Parathyroid adenoma (tissue), 2 donors: ENCODE measurements around the gene CKAP4.

Source experiments
- H2AFZ ChIP-seq: fragments of 300-600 bp; sonication (generic); one replicate; pipeline ENCODE4 v1.7.0; 2017; ENCODE audit warnings: antibody characterized with exemption, mild to moderate bottlenecking
- H3K27ac ChIP-seq: fragments of 300-600 bp; sonication (generic); one replicate; pipeline ENCODE4 v1.7.0; 2017
- H3K27me3 ChIP-seq: fragments of 300-600 bp; sonication (generic); one replicate; pipeline ENCODE4 v1.7.0; 2017; ENCODE audit warnings: low read length; ENCODE audit not compliant: control insufficient read depth, insufficient read depth
- H3K36me3 ChIP-seq: fragments of 300-600 bp; sonication (generic); one replicate; pipeline ENCODE4 v1.7.0; 2017; ENCODE audit warnings: low read length; ENCODE audit not compliant: control insufficient read depth, insufficient read depth
- H3K4me1 ChIP-seq: fragments of 300-600 bp; sonication (generic); one replicate; pipeline ENCODE4 v1.7.0; 2017; ENCODE audit warnings: control low read depth
- H3K4me2 ChIP-seq: fragments of 300-600 bp; sonication (generic); one replicate; pipeline ENCODE4 v1.7.0; 2017; ENCODE audit warnings: low read length
- H3K4me3 ChIP-seq: fragments of 300-600 bp; sonication (generic); one replicate; pipeline ENCODE4 v1.7.0; 2017; ENCODE audit warnings: low read depth, low read length
- H3K79me2 ChIP-seq: fragments of 300-600 bp; sonication (generic); one replicate; pipeline ENCODE4 v1.7.0; 2017; ENCODE audit warnings: control low read depth
- H3K9ac ChIP-seq: fragments of 300-600 bp; sonication (generic); one replicate; pipeline ENCODE4 v1.7.0; 2017; ENCODE audit warnings: mild to moderate bottlenecking
- H3K9me3 ChIP-seq: fragments of 300-600 bp; sonication (generic); one replicate; pipeline ENCODE4 v1.7.0; 2017; ENCODE audit warnings: low read length; ENCODE audit not compliant: control insufficient read depth
- CTCF ChIP-seq: fragments of 300-600 bp; sonication (generic); IDR thresholded peaks from one replicate; pipeline ENCODE4 v1.7.0; 2017; ENCODE audit warnings: antibody characterized with exemption, mild to moderate bottlenecking
- donor health status: primary hyperparathyroidism.

The CKAP4 gene

GRCh38 chr12:106271575-106272505, 24.0 kb upstream of the CKAP4 start:
- Histone ChIP-seq H3K27me3 (no peaks in the 10 kb centered on the region), H3K4me1 (peaks cover 8% of the 10 kb centered on the region), H2AFZ (no peak overlapping the region), H3K36me3 (no peaks in the 10 kb centered on the region), H3K4me2 (no peak overlapping the region), H3K9ac (no peak overlapping the region), H3K79me2 (no peaks in the 10 kb centered on the region), H3K9me3 (no peaks in the 10 kb centered on the region), H3K4me3 (no peak overlapping the region), H3K27ac (no peak overlapping the region)
- no peak for TF ChIP-seq CTCF

- H3K4me2 ChIP-seq = no peak overlapping the region
- H3K9me3 ChIP-seq = no peaks in the 10 kb centered on the region
- H3K27me3 ChIP-seq = no peaks in the 10 kb centered on the region
- no peak overlapping the region for H2AFZ ChIP-seq
- H3K4me1 ChIP-seq = peaks cover 8% of the 10 kb centered on the region
- H3K27ac ChIP-seq = no peak overlapping the region
- TF ChIP-seq CTCF = no peak
- H3K4me3 ChIP-seq = no peak overlapping the region
- H3K36me3 ChIP-seq = no peaks in the 10 kb centered on the region
- no peak overlapping the region for H3K9ac ChIP-seq
- H3K79me2 ChIP-seq = no peaks in the 10 kb centered on the region
Measured at GRCh38 chr12:106269150-106269771, 21.4 kb upstream of the CKAP4 start.

- H3K4me1 ChIP-seq = peaks cover 8% of the 10 kb centered on the region
- H3K27me3 ChIP-seq = no peaks in the 10 kb centered on the region
- no peak overlapping the region for H2AFZ ChIP-seq
- H3K4me3 ChIP-seq = no peak overlapping the region
- no peak overlapping the region for H3K27ac ChIP-seq
- H3K4me2 ChIP-seq = no peak overlapping the region
- H3K79me2 ChIP-seq = no peaks in the 10 kb centered on the region
- H3K9me3 ChIP-seq = no peaks in the 10 kb centered on the region
- no peaks in the 10 kb centered on the region for H3K36me3 ChIP-seq
- no peak for TF ChIP-seq CTCF
- no peak overlapping the region for H3K9ac ChIP-seq
Measured at GRCh38 chr12:106267535-106267934, 19.7 kb upstream of the CKAP4 start.

GRCh38 chr12:106265116-106265515, 17.3 kb upstream of the CKAP4 start:
- no peak for TF ChIP-seq CTCF

More at GRCh38 chr12:106265116-106265515, 17.3 kb upstream of the CKAP4 start:
- no peaks in the 10 kb centered on the region for H3K36me3 ChIP-seq
- peaks cover 8% of the 10 kb centered on the region for H3K4me1 ChIP-seq
- H3K27ac ChIP-seq = no peak overlapping the region
- H3K4me2 ChIP-seq = no peak overlapping the region
- no peak overlapping the region for H3K4me3 ChIP-seq
- no peak overlapping the region for H2AFZ ChIP-seq
- H3K79me2 ChIP-seq = no peaks in the 10 kb centered on the region
- H3K9me3 ChIP-seq = no peaks in the 10 kb centered on the region
- H3K27me3 ChIP-seq = no peaks in the 10 kb centered on the region
- no peak overlapping the region for H3K9ac ChIP-seq
